DND-41 (cell line): Measurements from ENCODE around the gene IFNA13.

Experiments
- CTCF ChIP-seq: IDR thresholded peaks from 2 replicates; pipeline ENCODE4 v1.5.1; 2012; ENCODE audit warnings: borderline replicate concordance, low read length, moderate library complexity, mild to moderate bottlenecking; ENCODE audit not compliant: poor library complexity, severe bottlenecking; ENCODE audit errors: extremely low read depth
- EZH2 ChIP-seq: IDR thresholded peaks from 3 replicates; pipeline ENCODE4 v1.6.1; 2012; ENCODE audit warnings: borderline replicate concordance, low read depth, mild to moderate bottlenecking, moderate library complexity, low read length, inconsistent platforms; ENCODE audit not compliant: severe bottlenecking

GRCh38 chr9:21385131-21385670 is 17.3 kb upstream of the IFNA13 start, which contains the start of gene IFNA2:
- TF ChIP-seq CTCF: no peak
- TF ChIP-seq EZH2: no peak
